HG03108 (cell line): ENCODE measurements around the gene METAP1.
"Not testable (repeated sequence)": the region's sequence is repeated elsewhere in the genome, so short reads cannot be mapped to it uniquely, and the experiment has no call there.

Experiments
- ATAC-seq: cut with Tn5 transposase; IDR thresholded peaks from one replicate; pipeline ENCODE4 v1.9.1; 2021; ENCODE audit warnings: moderate library complexity; ENCODE audit not compliant: unreplicated experiment

Gene METAP1

DNA sequence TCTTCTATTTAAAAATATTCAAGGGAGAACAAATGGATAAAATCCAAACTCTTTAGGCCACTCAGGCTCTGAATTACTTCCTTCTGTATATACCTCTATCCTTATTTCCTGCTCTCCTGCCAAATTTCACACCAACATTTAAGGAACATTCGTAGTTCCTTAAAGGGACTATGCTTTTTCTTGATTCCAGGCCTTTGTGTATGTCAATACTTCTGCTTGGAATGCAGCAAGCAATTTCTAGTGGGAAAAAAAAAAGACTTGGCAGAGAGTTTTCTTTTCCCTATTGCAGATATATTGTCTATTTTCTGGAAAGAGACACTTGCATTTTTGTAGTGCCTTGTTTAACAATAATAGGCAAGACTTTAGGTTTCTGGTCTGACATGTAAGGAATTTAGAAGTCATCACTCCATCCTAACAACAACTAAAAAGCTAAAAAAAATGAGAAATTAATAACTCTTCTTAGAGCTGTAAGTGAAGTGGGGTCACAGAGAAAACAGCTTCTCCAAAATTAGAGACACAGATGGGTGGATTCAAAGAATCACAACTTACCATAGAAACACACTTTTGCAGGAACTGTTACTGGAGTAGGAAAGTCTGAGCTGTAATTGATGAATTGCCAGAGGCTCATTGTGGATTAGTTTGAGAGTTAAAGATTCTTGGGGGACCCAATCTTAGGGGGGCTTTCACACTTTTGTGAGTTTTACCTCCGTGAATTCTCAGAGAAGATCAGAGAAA lies 95.1 kb downstream of the METAP1 start:
- no peak for ATAC-seq

DNA sequence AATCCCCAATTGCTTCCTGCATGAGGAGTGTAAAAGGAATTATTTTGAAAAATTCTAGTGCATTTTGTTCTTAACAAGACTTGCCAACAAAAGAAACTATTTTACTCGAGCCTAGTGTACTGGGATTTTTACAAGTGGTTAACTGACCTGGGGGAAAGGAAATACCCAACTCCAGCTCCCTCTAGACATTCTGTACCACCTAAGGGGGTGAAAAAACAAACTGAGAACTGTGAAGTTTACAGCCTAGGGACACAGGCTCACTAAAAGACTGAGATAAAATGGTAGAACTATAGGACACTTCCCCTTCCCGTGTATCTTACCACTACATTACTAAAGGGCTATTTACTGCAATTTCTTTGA lies 95.7 kb downstream of the METAP1 start:
- ATAC-seq: no peak

- ATAC-seq: not testable (repeated sequence)
Observed at GRCh38 chr4:99091841-99092240, 96.3 kb downstream of the METAP1 start.

DNA sequence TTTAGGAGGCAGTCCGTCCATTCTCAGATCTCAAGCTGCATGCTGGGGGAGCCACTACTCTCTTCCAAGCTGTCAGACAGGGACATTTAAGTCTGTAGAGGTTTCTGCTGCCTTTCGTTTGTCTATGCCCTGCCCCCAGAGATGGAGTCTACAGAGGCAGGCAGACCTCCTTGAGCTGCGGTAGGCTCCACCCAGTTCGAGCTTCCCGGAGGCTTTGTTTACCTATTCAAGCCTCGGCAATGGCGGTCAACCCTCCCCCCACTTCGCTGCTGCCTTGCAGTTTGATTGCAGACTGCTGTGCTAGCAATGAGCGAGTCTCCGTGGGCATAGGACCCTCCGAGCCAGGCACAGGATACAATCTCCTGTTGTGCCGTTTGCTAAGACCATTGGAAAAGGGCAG lies 103.8 kb downstream of the METAP1 start:
- no peak for ATAC-seq

DNA sequence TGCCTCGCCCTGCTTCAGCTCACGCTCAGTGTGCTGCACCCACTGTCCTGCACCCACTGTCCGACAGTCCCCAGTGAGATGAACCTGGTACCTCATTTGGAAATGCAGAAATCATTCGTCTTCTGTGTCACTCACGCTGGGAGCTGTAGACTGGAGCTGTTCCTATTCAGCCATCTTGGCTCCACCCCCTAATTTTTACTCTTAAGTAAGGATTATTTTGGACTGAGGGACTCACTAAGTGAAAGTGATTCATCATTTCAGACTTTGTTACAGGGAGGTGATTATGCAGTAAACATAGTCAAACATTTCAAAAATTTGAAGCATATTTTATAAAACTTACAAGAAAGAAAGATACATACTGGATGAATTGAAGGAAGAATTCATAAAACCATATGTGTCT lies 104.3 kb downstream of the METAP1 start:
- not testable (repeated sequence) for ATAC-seq

DNA sequence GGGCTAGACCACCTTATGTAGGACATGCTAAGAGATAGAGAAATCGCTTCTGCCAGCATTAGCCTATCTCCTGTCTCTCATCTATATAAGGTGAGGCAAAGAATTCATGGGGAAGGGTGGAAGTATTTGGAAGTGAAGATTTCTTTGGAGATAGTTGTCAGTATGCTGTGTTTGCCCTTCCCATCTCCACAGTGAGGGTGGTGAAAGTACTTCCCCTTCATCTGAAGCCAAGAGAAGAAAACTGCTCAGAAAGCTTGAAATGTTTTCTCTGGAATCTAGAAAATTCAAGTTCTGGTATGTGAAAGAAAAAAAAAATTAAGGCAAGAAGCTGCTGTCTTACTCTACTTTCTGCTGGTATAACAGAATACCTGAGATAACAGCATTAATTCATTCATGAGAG lies 105.4 kb downstream of the METAP1 start:
- ATAC-seq: no peak

GRCh38 chr4:99102634-99103033 lies 107.1 kb downstream of the METAP1 start:
- no peak for ATAC-seq

DNA sequence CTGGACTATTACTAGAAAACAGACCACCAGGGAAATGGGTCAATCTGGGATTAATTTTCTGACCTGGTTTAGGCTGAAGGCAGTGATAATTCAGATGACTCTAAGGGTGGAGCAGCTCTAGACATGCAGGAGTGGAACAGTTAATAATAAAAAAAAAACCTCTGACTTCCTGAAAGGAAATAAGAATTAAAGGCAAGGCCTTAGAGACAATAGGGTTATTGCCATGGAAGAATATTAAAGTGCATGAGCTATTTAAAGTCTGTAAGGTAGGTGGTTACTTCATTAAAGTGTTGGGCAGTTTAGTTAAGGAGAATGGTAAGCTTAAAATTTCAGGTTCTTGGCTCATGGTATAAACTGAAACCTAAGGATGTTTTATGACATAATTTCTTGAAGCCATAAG lies 107.6 kb downstream of the METAP1 start:
- no peak for ATAC-seq

DNA sequence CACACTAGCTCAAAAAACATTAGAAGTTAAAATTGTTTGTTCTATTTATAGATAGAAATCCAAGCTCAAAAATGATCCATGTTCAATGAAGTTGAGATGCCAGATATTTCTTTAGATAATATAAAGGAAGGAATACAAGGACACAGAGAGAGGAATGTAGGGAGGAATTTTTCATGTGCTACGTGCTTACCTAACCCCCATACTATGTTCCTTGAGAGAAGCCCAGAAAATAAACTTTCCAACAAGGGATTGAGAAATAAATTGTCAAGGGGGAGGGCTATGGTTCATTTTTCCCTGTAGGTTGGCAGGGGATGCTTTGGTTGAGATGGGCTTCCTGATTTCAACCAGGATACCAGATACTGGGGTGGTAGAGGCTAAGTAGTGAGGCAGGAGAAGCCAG lies 108.6 kb downstream of the METAP1 start:
- ATAC-seq: no peak

DNA sequence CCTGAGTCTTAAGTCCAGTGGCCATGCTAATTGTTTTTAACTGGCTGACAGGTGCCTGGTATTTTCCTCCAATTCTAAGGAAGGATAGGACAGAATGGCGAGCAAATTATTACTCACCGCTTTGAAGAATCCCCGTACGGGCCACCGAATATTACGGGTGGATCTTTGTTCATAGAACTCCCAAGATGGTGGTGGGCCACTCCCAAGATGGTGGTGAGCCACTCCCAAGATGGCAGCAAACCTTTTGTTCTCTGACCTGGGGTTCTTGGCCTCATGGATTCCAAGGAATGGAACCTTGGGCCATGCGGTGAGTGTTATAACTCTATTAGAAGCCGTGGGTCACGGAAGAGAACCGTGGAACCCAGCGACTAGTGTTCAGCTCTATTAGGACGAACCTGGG lies 113.8 kb downstream of the METAP1 start:
- ATAC-seq: not testable (repeated sequence)
